HG02884 (cell line): Measurements from ENCODE around the gene TRIM22.
"Not testable (repeated sequence)": the region's sequence is repeated elsewhere in the genome, so short reads cannot be mapped to it uniquely, and the experiment has no call there.

Experiments
- ATAC-seq: cut with Tn5 transposase; IDR thresholded peaks from one replicate; pipeline ENCODE4 v1.9.1; 2021; ENCODE audit warnings: mild to moderate bottlenecking, moderate library complexity; ENCODE audit not compliant: unreplicated experiment

TRIM22 gene

DNA sequence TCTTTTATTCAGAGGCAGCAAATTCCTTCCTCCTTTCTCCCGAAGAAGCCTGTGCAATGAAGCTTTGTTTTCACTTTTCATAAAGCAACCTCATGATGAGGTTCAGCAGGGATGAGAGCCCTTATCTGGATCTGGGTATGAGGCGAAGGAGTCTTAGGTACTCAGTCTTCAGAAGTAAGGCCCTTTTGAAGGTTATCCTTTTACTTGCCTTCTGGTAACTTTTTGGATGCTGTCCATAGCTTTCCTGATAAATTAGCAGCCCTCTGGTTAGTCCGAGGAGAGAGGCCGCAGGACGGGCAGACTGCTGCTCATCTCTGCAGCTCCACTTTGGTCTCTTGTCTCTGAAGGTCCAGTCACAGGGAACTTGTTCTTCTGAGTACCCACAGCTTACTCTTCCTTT is 1.1 kb downstream of the TRIM22 start:
- no peak for ATAC-seq

GRCh38 chr11:5691238-5691963 is 1.8 kb downstream of the TRIM22 start:
- not testable (repeated sequence) for ATAC-seq

GRCh38 chr11:5691964-5692361 is 2.4 kb downstream of the TRIM22 start:
- no peak for ATAC-seq

DNA sequence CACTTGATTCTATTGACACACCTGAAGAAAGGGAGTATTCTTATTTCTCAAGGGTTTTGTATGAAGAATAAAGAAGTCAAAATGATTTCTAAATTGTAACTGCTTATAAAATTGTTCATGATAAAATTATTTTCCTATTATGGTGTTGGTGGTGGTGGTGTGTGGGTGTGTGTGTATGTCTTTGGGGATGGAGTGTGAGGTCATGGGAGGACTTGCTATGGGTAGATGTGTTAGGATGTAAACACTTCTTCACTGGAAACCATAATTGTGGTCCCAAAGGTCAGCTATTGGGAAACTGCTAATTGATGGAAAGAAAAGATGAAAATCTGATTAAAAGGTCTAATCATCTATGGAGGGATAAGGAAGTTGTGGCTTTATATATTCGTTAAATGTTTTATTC is 5.1 kb downstream of the TRIM22 start:
- no peak for ATAC-seq

- ATAC-seq: no peak
Measured at GRCh38 chr11:5695580-5695979, 6.0 kb downstream of the TRIM22 start.

DNA sequence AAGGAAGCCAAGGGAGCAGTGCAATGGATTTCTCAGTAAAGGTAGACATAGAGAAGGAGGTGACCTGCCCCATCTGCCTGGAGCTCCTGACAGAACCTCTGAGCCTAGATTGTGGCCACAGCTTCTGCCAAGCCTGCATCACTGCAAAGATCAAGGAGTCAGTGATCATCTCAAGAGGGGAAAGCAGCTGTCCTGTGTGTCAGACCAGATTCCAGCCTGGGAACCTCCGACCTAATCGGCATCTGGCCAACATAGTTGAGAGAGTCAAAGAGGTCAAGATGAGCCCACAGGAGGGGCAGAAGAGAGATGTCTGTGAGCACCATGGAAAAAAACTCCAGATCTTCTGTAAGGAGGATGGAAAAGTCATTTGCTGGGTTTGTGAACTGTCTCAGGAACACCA is 6.6 kb downstream of the TRIM22 start:
- no peak for ATAC-seq

DNA sequence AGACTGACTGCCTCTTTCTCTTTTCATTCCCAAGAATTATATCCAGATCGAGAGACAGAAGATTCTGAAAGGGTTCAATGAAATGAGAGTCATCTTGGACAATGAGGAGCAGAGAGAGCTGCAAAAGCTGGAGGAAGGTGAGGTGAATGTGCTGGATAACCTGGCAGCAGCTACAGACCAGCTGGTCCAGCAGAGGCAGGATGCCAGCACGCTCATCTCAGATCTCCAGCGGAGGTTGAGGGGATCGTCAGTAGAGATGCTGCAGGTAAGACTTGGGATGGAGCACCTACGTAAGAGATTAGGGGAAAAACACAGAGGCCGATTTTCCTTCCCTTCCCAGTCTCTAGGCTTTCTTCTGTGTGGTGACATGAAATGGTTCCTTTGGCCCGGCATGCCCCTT is 8.7 kb downstream of the TRIM22 start:
- ATAC-seq: no peak

DNA sequence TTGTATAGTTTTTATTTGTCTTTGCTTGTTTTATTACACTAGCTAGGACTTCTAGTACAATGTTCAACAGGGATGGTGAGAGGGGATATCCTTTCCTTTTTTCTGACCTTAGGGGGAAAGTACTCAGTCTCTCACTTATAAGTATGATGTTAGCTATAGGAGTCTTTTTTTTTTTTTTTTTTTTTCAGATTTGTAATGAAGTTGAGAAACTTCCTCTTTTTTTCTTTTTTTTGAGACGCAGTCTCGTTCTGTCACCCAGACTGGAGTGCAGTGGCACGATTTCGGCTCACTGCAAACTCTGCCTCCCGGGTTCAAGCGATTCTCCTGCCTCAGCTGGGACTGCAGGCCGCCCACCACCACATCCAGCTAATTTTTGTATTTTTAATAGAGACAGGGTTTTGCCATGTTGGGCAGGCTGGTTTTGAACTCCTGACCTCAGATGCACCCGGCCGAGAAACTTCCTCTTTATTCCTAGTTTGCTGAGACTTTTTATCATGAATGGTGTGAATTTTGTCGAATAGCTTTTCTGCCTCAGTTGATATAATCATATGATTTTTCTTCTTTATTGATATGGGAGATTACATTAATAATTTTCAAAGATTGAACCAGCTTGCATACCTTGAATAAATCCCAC is 10.9 kb downstream of the TRIM22 start:
- no peak for ATAC-seq

GRCh38 chr11:5701055-5701577 is 11.5 kb downstream of the TRIM22 start:
- no peak for ATAC-seq

DNA sequence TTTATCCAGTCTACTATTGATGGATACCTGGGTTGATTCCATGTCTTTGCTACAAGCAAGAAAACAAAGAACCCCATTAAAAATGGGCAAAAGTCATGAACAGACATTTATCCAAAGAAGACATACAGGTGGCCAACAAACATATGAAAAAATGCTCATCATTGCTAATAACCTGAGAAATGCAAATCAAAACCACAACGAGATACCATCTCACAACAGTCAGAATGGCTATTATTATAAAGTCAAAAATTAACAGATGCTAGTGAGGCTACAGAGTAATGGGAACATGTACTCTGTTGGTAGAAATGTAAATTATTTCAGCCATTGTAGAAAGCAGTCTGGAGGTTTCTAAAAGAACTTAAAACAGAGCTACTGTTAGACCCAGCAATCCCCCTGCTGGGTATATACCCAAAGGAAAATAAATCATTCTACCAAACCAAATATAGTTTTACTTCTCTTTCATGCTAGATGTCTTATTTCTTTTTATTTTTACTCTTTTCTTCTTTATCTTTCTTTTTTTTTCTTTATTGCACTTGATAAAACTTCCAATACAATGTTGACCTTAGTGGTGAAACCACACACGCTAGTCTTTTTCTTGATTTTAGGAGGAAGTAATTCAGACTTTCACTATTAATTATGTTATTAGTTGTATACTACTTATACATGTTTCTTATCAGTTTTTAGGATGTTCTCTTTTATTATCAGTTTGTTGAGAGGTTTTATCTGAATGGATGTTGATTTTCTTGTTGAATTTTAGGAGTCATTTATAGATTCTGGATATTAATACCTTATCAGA is 14.3 kb downstream of the TRIM22 start:
- ATAC-seq: no peak

DNA sequence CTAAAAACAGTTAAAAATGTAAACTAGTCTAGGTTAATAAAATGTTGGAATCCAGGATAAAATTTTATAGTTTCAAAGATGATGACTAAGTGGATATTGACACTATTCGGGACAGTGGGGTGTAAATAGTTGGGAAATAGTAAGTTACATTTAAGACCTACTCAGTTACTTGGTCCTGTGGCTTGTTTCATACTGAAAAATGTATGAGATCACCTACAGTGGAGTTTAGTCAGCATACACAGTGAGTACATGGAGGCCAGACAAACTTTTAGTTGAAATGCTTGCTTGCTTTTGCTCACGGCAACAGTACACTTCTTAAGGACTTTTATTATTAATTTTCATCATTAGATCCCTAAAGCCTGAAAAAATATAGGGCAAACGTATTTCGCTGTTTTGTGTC is 16.1 kb downstream of the TRIM22 start:
- ATAC-seq: no peak

- no peak for ATAC-seq
Measured at GRCh38 chr11:5712507-5712906, 22.9 kb downstream of the TRIM22 start.

GRCh38 chr11:5713695-5714094 is 24.1 kb downstream of the TRIM22 start:
- no peak for ATAC-seq

DNA sequence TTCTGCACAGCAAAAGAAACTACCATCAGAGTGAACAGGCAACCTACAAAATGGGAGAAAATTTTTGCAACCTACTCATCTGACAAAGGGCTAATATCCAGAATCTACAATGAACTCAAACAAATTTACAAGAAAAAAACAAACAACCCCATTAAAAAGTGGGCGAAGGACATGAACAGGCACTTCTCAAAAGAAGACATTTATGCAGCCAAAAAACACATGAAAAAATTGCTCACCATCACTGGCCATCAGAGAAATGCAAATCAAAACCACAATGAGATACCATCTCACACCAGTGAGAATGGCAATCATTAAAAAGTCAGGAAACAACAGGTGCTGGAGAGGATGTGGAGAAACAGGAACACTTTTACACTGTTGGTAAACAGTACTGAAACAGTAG is 26.9 kb downstream of the TRIM22 start:
- not testable (repeated sequence) for ATAC-seq

GRCh38 chr11:5719703-5720495 is 30.3 kb downstream of the TRIM22 start:
- no peak for ATAC-seq

DNA sequence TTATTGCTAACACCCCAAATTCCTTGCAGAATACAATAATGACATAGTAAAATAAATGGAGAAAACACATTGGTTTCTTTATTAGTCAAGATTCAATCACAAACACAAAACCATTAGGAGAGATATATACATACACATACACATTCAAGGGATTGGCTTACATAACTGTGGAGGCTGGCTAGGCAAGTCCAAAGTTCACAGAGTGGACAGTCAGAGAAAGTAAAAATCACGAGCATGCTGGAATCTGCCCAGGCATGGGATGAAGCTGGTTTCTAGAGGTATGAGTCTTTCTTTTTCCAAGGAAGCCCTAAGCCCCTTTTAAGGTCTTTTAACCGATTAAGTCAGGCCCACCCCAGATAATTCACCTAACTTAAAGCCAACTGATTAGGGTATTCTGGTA is 33.0 kb downstream of the TRIM22 start:
- ATAC-seq: no peak

- ATAC-seq: no peak
Measured at GRCh38 chr11:5726351-5726750, 36.8 kb downstream of the TRIM22 start.

DNA sequence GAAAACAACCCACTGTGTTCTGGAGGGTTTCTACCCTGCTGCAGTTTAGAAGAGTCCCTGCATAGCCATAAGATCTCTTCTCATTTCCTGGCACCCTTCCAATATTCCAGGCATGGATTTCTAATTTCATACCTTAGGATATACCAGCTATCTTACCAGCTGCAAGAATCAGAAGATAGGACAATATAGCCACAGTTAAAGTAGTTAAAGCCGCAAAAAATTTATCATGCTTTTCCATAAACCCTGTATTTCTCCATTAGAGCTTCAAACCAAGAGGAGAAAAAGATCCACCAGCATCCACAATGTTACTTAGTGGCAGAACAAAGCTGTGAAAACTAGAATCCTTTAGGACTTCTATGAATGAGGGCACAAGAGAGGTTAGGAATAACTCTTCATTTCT is 38.1 kb downstream of the TRIM22 start:
- ATAC-seq: no peak

DNA sequence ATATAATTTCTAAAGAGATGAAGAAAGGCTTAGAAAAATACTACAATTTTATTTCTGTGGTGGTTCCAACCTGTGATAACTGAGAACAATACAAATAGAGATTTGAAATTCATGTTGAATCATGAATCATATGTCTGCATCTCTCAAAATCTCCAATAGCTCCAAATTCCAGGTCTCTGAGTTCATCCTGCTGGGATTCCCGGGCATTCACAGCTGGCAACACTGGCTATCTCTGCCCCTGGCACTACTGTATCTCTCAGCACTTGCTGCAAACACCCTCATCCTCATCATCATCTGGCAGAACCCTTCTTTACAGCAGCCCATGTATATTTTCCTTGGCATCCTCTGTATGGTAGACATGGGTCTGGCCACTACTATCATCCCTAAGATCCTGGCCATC is 46.8 kb downstream of the TRIM22 start, which contains the start of gene OR56B1:
OR56B1 (plus strand) TSS at position 53 of the 400 bp plus-strand sequence; CDS start at position 122, 69 bp downstream.
- no peak for ATAC-seq

- ATAC-seq: no peak
Measured at GRCh38 chr11:5737091-5737490, 47.5 kb downstream of the TRIM22 start.
